Measurements from ENCODE around the gene GPR89B.
"Not testable (repeated sequence)": the region's sequence is repeated elsewhere in the genome, so short reads cannot be mapped to it uniquely, and the experiment has no call there.

The GPR89B gene

GRCh38 chr1:147942563-147942962 is 14.3 kb downstream of the GPR89B start:
- DNase-seq, result not testable (repeated sequence)

DNA sequence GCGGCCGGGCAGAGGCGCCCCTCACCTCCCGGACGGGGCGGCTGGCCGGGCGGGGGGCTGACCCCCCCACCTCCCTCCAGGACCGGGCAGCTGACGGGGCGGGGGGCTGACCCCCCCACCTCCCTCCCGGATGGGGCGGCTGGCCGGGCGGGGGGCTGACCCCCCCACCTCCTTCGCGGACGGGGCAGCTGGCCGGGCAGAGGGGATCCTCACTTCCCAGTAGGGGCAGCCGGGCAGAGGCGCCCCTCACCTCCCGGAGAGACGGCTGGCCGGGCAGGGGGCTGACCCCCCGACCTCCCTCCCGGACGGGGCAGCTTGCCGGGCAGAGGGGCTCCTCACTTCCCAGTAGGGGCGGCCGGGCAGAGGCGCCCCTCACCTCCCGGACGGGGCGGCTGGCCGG is 21.3 kb downstream of the GPR89B start:
- not testable (repeated sequence) for DNase-seq

GRCh38 chr1:147958906-147959305 is 30.7 kb downstream of the GPR89B start:
- not testable (repeated sequence) for DNase-seq

GRCh38 chr1:147959680-147960079 is 31.5 kb downstream of the GPR89B start:
- not testable (repeated sequence) for DNase-seq

GRCh38 chr1:147964575-147964974 is 36.4 kb downstream of the GPR89B start:
- not testable (repeated sequence) for DNase-seq

GRCh38 chr1:147966657-147967056 is 38.4 kb downstream of the GPR89B start:
- not testable (repeated sequence) for DNase-seq

DNA sequence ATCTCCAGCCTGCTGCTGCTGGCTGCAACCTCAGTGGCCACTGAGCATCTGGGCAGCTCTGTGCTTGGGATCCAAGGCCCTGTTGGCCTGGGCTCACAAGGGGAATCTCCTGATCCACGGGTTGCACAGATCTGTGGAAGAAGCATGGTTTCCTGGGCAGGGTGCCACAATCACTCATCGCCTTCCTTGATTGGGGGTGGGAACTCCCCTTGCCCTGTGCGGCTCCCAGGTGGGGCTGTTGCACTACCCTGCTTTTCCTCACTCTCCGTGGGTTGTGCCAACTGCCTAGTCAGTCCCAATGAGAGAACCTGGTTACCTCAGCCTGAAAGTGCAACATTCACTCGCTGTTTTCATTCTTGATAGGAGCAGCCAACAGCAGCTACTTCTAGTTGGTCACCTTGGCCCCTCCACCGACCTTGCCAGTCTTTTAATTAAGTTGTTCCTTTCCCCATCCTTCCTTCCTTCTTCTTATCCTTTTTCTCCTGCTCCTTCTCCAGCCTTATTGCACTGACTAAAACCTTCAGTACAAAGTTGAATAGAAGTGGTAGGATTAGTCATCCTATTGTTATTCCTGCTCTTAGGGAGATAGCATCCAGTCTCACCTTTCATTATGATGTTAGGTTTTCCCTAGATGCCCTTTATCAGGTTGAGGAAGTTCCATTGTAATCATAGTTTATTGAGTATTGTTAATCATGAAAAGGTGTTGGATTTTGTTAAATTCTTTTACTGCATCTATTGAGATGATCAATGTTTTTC is 50.9 kb downstream of the GPR89B start:
- DNase-seq, result not testable (repeated sequence)

DNA sequence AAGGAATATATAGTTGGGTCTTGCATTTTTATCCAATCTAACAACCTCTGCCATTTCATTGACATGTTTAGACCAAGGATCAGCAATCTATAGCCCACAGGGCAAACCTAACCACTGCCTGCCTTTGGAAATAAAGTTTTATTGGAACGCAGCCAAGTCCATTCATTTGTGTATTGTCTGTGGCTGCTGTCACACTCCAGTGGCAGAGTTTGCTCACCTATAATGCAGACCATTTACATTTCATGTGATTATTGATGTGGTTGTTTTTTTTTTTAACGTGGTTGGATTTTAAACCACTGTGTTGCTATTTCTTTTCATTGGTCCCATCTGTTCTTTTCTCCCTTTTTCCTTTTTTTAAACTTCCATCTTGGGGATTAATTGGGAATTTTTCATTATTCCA is 57.2 kb downstream of the GPR89B start:
- DNase-seq, result not testable (repeated sequence)

DNA sequence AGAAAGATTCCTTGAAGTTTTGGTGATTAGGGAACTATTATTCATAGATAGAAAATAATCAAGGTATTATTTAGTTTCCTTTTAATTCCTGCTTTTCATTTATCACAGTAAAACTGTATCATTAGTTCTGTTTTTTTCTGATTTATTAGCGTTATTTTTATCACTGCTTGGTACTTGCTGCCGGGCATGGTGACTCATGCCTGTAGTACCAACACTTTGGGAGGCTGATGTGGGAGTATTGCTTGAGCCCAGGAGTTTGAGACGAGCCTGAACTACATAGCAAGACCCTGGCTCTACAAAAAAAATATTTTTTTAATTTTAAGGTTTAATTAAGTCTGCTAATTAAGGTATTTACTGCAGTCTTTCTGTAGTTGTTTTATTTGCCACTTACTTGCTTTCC is 59.7 kb downstream of the GPR89B start:
- not testable (repeated sequence) for DNase-seq

DNA sequence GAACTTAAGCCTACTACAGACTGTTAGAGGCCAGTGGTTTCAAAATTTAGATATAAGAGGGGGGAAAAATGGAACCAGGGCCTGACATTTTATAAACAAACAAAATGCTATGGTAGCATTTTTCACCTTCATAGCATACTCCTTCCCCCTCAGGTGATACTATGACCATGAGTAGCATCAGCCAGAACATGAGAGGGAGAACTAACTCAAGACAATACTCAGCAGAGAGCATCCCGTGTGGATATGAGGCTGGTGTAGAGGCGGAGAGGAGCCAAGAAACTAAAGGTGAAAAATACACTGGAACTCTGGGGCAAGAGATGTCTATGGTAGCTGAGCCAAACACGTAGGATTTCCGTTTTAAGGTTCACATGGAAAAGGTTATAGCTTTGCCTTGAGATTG is 64.7 kb downstream of the GPR89B start:
- not testable (repeated sequence) for DNase-seq

DNA sequence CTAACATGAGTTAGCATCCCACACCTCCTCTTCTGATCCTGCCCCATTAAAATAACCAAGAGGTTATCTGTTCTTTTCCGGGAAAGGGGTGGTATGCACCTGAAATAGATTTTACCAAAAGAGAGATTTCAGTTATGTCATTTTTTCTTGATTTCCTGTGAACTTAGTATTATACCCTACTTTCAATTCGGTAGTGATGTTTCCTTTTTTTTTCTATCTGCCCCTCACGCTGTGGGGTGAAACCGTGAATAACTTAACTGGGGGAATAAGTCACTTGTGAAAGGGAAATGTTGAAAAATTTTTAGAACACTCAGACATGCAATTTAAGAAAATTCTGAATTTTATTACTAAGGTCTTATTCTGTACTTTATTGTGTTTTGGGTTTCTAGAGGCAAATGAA is 65.2 kb downstream of the GPR89B start:
- not testable (repeated sequence) for DNase-seq

GRCh38 chr1:147993825-147994615 is 65.8 kb downstream of the GPR89B start:
- not testable (repeated sequence) for DNase-seq

DNA sequence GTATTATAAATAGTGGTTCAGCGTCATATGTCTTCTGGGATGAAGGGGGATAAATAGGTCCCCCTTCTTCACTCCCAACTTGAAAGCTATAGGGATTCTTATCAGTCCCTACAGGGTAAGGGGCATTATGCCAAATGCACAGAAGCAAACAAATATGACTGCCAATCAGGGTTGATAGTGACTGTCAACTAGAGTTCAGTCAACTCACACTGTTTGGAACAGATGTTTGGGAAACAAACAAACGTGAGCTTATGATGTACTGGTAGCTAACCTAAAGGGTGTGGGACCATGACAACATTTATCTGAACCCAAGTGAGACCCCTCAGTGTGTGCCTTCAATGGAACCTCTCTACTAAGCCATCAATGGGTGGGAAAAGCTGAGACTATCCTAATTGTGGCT is 67.9 kb downstream of the GPR89B start:
- not testable (repeated sequence) for DNase-seq

DNA sequence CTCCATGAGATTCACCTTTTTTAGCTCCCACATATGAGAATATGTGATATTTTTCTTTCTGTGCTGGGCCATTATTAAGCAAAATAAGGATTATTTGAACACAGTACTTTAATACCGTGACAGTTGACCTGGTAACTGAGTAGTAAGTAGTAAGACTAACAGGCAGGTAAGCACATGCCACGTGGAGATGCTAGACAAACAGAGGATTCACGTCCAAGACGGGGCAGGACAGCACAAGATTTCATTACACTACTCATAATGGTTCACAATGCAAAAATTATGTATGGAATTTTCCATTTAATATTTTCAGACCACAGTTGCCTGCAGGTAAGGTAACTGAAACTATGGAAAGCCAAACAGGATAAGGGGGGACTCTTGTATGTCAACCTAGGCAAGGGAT is 79.5 kb downstream of the GPR89B start:
- DNase-seq, result not testable (repeated sequence)

GRCh38 chr1:148010527-148010926 is 82.3 kb downstream of the GPR89B start:
- DNase-seq, result no peak

- not testable (repeated sequence) for DNase-seq
These were observed 85.2 kb downstream of the GPR89B start for GRCh38 chr1:148013177-148014144.

DNA sequence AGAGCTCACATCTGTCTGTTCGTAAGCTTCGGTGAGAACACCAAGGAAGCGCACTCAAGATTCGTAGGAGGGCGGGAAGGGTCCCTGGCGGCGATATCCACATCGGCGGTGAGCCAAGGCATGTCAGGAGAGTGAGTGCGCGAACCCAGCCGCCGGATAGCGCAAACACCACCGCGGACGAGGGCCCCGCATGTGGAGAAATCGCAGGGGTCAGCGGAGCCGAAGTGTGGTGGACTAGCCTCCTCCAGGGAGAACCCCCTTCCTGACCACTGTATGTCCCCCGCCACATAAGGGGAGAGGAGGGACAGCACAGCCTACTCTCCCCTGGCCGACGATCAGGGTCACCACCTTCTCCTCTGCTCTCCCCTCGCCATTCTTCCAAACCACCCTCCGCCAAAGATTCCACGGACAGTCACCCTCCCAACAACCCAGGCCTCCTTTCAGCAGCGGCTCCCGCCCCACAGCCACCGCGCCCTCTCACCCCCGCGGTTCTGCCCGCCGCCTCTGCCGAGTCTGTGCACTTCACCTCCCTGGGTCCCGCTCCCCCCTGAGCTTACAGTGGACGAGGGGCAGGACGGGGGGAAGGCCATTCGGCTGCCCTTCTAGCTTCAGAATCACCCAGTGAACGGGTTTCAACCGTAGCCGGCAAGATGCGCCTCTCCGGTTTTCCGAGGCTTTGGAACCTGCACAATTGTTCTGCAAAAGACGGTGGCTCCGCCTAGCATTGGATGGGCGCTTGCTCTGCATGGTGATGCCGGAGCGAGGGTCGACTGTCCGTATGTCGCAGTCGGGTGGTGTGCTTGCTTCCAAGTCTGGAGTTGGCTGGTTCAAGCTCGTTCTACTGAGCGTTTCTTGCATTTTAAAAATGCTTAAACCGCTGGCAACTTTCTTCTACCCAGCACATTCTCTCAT is 86.3 kb downstream of the GPR89B start:
- DNase-seq, result not testable (repeated sequence)

GRCh38 chr1:148024918-148025317 is 96.7 kb downstream of the GPR89B start:
- DNase-seq, result not testable (repeated sequence)

GRCh38 chr1:148027004-148027403 is 98.8 kb downstream of the GPR89B start:
- DNase-seq, result not testable (repeated sequence)

- not testable (repeated sequence) for DNase-seq
These were observed 104.0 kb downstream of the GPR89B start for GRCh38 chr1:148032247-148032646.

DNA sequence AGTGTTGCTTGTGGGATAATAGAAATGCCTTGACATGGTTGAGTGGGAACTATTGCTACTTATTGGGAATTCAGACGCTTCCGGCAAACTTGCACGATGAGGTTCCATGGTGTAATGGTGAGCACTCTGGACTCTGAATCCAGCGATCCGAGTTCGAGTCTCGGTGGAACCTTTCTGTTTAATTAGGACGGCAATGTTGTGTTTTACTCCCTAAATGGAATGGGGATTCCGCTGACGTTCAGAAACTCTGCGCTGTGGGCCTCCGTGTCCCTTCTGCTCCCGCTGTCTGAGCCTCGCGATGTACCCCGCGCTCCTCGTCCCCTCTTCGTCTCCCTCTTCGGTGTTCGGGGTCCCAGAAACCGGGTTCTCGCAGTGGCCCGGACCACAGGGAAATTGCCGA is 104.5 kb downstream of the GPR89B start:
- not testable (repeated sequence) for DNase-seq

- DNase-seq, result not testable (repeated sequence)
These were observed 104.9 kb downstream of the GPR89B start for GRCh38 chr1:148033147-148033546.
